HG03565 (cell line): Measurements from ENCODE around the gene EPHB1.

Source experiments
- ATAC-seq: cut with Tn5 transposase; IDR thresholded peaks from one replicate; pipeline ENCODE4 v1.9.1; 2021; ENCODE audit warnings: mild to moderate bottlenecking, moderate library complexity; ENCODE audit not compliant: unreplicated experiment

EPHB1 gene

GRCh38 chr3:135147657-135148056, 352.6 kb downstream of the EPHB1 start:
- ATAC-seq = no peak

- no peak for ATAC-seq
These were observed 353.4 kb downstream of the EPHB1 start for GRCh38 chr3:135148398-135149020.

GRCh38 chr3:135149707-135150681, 354.9 kb downstream of the EPHB1 start:
- no peak for ATAC-seq

GRCh38 chr3:135154186-135154585, 359.1 kb downstream of the EPHB1 start:
- ATAC-seq = no peak

GRCh38 chr3:135155228-135155627, 360.2 kb downstream of the EPHB1 start:
- no peak for ATAC-seq

GRCh38 chr3:135155791-135156190, 360.7 kb downstream of the EPHB1 start:
- ATAC-seq = no peak

- ATAC-seq = no peak
These were observed 362.1 kb downstream of the EPHB1 start for GRCh38 chr3:135157045-135157740.

GRCh38 chr3:135158520-135158919, 363.5 kb downstream of the EPHB1 start:
- ATAC-seq = no peak

GRCh38 chr3:135159681-135160247, 364.7 kb downstream of the EPHB1 start:
- no peak for ATAC-seq

- no peak for ATAC-seq
These were observed 366.4 kb downstream of the EPHB1 start for GRCh38 chr3:135161425-135161824.

- ATAC-seq = no peak
These were observed 368.6 kb downstream of the EPHB1 start for GRCh38 chr3:135163701-135164100.

GRCh38 chr3:135165260-135165659, 370.2 kb downstream of the EPHB1 start:
- ATAC-seq = no peak

- ATAC-seq = no peak
These were observed 371.3 kb downstream of the EPHB1 start for GRCh38 chr3:135166266-135166825.

GRCh38 chr3:135168822-135169221, 373.8 kb downstream of the EPHB1 start:
- ATAC-seq = no peak

- ATAC-seq = no peak
These were observed 374.6 kb downstream of the EPHB1 start for GRCh38 chr3:135169651-135170050.

GRCh38 chr3:135170732-135171131, 375.7 kb downstream of the EPHB1 start:
- ATAC-seq = no peak

GRCh38 chr3:135172191-135172869, 377.3 kb downstream of the EPHB1 start:
- no peak for ATAC-seq

GRCh38 chr3:135175728-135176277, 380.7 kb downstream of the EPHB1 start:
- no peak for ATAC-seq

- ATAC-seq = no peak
These were observed 381.8 kb downstream of the EPHB1 start for GRCh38 chr3:135176881-135177280.

GRCh38 chr3:135178566-135178965, 383.5 kb downstream of the EPHB1 start:
- no peak for ATAC-seq
